Panc1 (cell line): ENCODE measurements around the gene BRME1. TPM values are rescaled to one million over a fixed set of nuclear protein-coding genes. Genes with fewer than 3 reads are reported as not detected.

Experiments
- ATAC-seq: fragments of 200-7000 bp; cut with Tn5 transposase; 2 replicates; pipeline ENCODE4 v1.9.1; 2020; ENCODE audit warnings: mild to moderate bottlenecking, moderate library complexity
- BruUV-seq: library from RNA; stranded (reverse); fragments of 400-500 nt; replicated peaks from 2 replicates; lab custom pipeline; 2021; lab: Mats Ljungman, UMichigan
- CTCF ChIA-PET: fragments of 300-600 bp; sonication (Branson Sonifier 250); formaldehyde crosslinking; loops from one replicate; lab custom pipeline; 2022; ENCODE audit warnings: antibody characterized with exemption; lab: Charles Lee
- POLR2A ChIA-PET: fragments of 300-600 bp; sonication (Branson Sonifier 250); formaldehyde crosslinking; loops from one replicate; lab custom pipeline; 2022; ENCODE audit warnings: antibody characterized with exemption; lab: Charles Lee
- DNase-seq: peaks from one replicate; pipeline ENCODE4 v3.0.0-alpha.2; 2010; ENCODE audit warnings: low read depth, low spot score
- H3K27ac ChIP-seq: 2 replicates; pipeline ENCODE4 v1.5.1; 2011; ENCODE audit warnings: mild to moderate bottlenecking, low read length, inconsistent platforms
- H3K27me3 ChIP-seq: fragments of 200-500 bp; sonication (Bioruptor generic); 2 replicates; pipeline ENCODE4 v1.6.0; 2014; ENCODE audit warnings: low read length, inconsistent platforms; ENCODE audit not compliant: control insufficient read depth, insufficient read depth
- H3K36me3 ChIP-seq: fragments of 200-500 bp; sonication (Bioruptor generic); 2 replicates; pipeline ENCODE4 v1.5.1; 2014; ENCODE audit warnings: inconsistent platforms, mild to moderate bottlenecking, low read length, moderate library complexity; ENCODE audit not compliant: control insufficient read depth, insufficient read depth
- H3K4me1 ChIP-seq: 2 replicates; pipeline ENCODE4 v1.5.1; 2011; ENCODE audit warnings: inconsistent platforms, mild to moderate bottlenecking, low read length, moderate library complexity; ENCODE audit not compliant: control insufficient read depth, insufficient read depth
- H3K4me3 ChIP-seq, 2 experiments: 2 replicates each; pipeline ENCODE4 v1.5.1; 2011 to 2012; ENCODE audit warnings: low read depth in 2 of 2, low read length in 2 of 2, mild to moderate bottlenecking in 2 of 2, inconsistent platforms in 1 of 2, moderate library complexity in 1 of 2
- H3K9me3 ChIP-seq: fragments of 200-500 bp; sonication (Bioruptor generic); 2 replicates; pipeline ENCODE4 v1.5.1; 2014; ENCODE audit warnings: low read depth, mild to moderate bottlenecking, inconsistent platforms, low read length, moderate library complexity; ENCODE audit not compliant: control insufficient read depth, insufficient read depth
- CTCF ChIP-seq: fragments of 450-650 bp; IDR thresholded peaks from 2 replicates; pipeline ENCODE4 v1.5.1; 2017; ENCODE audit warnings: mild to moderate bottlenecking
- POLR2AphosphoS5 ChIP-seq: IDR thresholded peaks from 2 replicates; pipeline ENCODE4 v1.6.1; 2012; ENCODE audit warnings: mild to moderate bottlenecking, low read depth, low read length, moderate library complexity
- REST ChIP-seq, 2 experiments: IDR thresholded peaks; 2 replicates each; pipeline ENCODE4 v1.6.1; 2011 to 2012; ENCODE audit warnings: low read depth in 2 of 2, control low read depth in 1 of 2, low read length in 1 of 2, mild to moderate bottlenecking in 1 of 2, moderate library complexity in 1 of 2; ENCODE audit not compliant: insufficient read depth in 1 of 2
- SIN3A ChIP-seq: IDR thresholded peaks from 2 replicates; pipeline ENCODE4 v1.6.1; 2012; ENCODE audit warnings: low read depth, mild to moderate bottlenecking, low read length, moderate library complexity, borderline replicate concordance; ENCODE audit not compliant: insufficient read depth
- TCF7L2 ChIP-seq: IDR thresholded peaks from 2 replicates; pipeline ENCODE4 v1.6.1; 2011; ENCODE audit warnings: mild to moderate bottlenecking, low read depth, low read length, inconsistent platforms
- in situ Hi-C: cut with HindIII; loops from 2 replicates; pipeline ENCODE4 v1.10.0; 2016; ENCODE audit warnings: low sequenced_read_pairs, low pct_unique_long_range_greater_than_20kb
- intact Hi-C: fragments of 100-400 bp; cut with micrococcal nuclease; formaldehyde crosslinking; loops from one replicate; pipeline ENCODE4 v1.10.0; 2022; ENCODE audit not compliant: unreplicated experiment
- total RNA-seq: library from RNA; stranded (reverse); gene quantifications from one replicate; pipeline ENCODE4 v1.2.1, GENCODE V29; 2021; ENCODE audit not compliant: unreplicated experiment

The BRME1 gene
- total RNA-seq, 1 experiment from 2014 or later = 6.5 TPM

GRCh38 chr19:13920940-13921747 lies 15.2 kb upstream of the BRME1 start:
- no peak overlapping the region for H3K4me3 ChIP-seq
- no peaks in the 10 kb centered on the region for H3K36me3 ChIP-seq
- H3K27ac ChIP-seq = no peak overlapping the region
- in situ Hi-C loops = no loop called here
- H3K27me3 ChIP-seq = no peaks in the 10 kb centered on the region
- DNase-seq (no peak), ATAC-seq (peak; percentile 90)
- TF ChIP-seq CTCF (no peak), TCF7L2 (no peak), POLR2AphosphoS5 (no peak), REST (IDR thresholded peaks at IDR 0.05; ENCODE audit: insufficient read depth in 1 of 2, low read depth in 2 of 2, low read length in 1 of 2) (no peak), SIN3A (no peak)
- H3K4me1 ChIP-seq = no peaks in the 10 kb centered on the region
- no peaks in the 10 kb centered on the region for H3K9me3 ChIP-seq
- POLR2A ChIA-PET = no interaction called here
- CTCF ChIA-PET = no interaction called here
- BruUV-seq = no TSS peak
- intact Hi-C loops = no loop called here

- TF ChIP-seq POLR2AphosphoS5 (no peak), SIN3A (no peak), REST (IDR thresholded peaks at IDR 0.05; ENCODE audit: insufficient read depth in 1 of 2, low read depth in 2 of 2, low read length in 1 of 2) (no peak), TCF7L2 (no peak)
- in situ Hi-C loops (no loop called here), intact Hi-C loops (no loop called here)
- CTCF ChIA-PET = no interaction called here
- ATAC-seq (no peak), DNase-seq (no peak)
- Histone ChIP-seq H3K4me3 (no peak overlapping the region), H3K36me3 (no peaks in the 10 kb centered on the region), H3K27me3 (no peaks in the 10 kb centered on the region), H3K9me3 (no peaks in the 10 kb centered on the region), H3K4me1 (no peaks in the 10 kb centered on the region), H3K27ac (no peak overlapping the region)
- BruUV-seq = no TSS peak
- POLR2A ChIA-PET = no interaction called here
Observed at GRCh38 chr19:13920524-13920923, 14.6 kb upstream of the BRME1 start.
